HCT116 (cell line): ENCODE measurements around the gene LY9. TPM values are rescaled to one million over a fixed set of nuclear protein-coding genes. Genes with fewer than 3 reads are reported as not detected.

Experiments
- ATAC-seq: fragments of 200-7000 bp; cut with Tn5 transposase; 2 replicates; pipeline ENCODE4 v1.9.1; 2020; ENCODE audit warnings: mild to moderate bottlenecking, moderate library complexity
- BruUV-seq: library from RNA; stranded (reverse); fragments of 400-500 nt; replicated peaks from 2 replicates; lab custom pipeline; 2021; lab: Mats Ljungman, UMichigan
- CTCF ChIA-PET: fragments of 300-600 bp; sonication (Branson Sonifier 250); formaldehyde crosslinking; loops from one replicate; lab custom pipeline; 2021; ENCODE audit warnings: antibody characterized with exemption; lab: Charles Lee
- POLR2A ChIA-PET: fragments of 300-600, 350-600 bp; sonication (Branson Sonifier 250); formaldehyde crosslinking; loops from one replicate; lab custom pipeline; 2021; ENCODE audit warnings: antibody characterized with exemption; lab: Charles Lee
- RAD21 ChIA-PET, 2 experiments: fragments of 300-600 bp; sonication (Branson Sonifier 250); formaldehyde crosslinking; loops; one replicate each; lab custom pipeline; 2023; ENCODE audit warnings: low total read pairs in 2 of 2; ENCODE audit not compliant: uncharacterized antibody in 2 of 2, unreplicated experiment in 2 of 2, low non-redundant PET in 1 of 2; lab: Charles Lee
- DNase-seq: peaks from one replicate; pipeline ENCODE4 v3.0.0-alpha.2; 2010; ENCODE audit warnings: low read depth, low spot score
- H2AFZ ChIP-seq: fragments of 200-600 bp; shearing (Covaris generic), sonication (generic); 2 replicates; pipeline ENCODE4 v1.6.1; 2017; ENCODE audit warnings: low read depth, mixed run types, mixed read lengths, antibody characterized with exemption, low read length; ENCODE audit not compliant: poor library complexity, severe bottlenecking
- H3K27ac ChIP-seq: 2 replicates; pipeline ENCODE4 v1.5.1; 2012; ENCODE audit warnings: low read depth, low read length
- H3K27me3 ChIP-seq: fragments of 200-600 bp; sonication (generic); 2 replicates; pipeline ENCODE4 v1.6.1; 2016; ENCODE audit warnings: mixed run types, low read length, mixed read lengths; ENCODE audit not compliant: insufficient read depth
- H3K36me3 ChIP-seq, 2 experiments: fragments of 200-500 bp in 1 of 2; fragments of 200-600 bp in 1 of 2; sonication (Bioruptor generic) in 1 of 2; sonication (generic) in 1 of 2; 2 replicates each; pipeline versions ENCODE4 v1.5.1 to v1.6.1; 2014 to 2016; ENCODE audit warnings: low read length in 2 of 2, inconsistent platforms in 1 of 2, mixed read lengths in 1 of 2, mixed run types in 1 of 2; ENCODE audit not compliant: insufficient read depth in 2 of 2, control insufficient read depth in 1 of 2
- H3K4me1 ChIP-seq, 2 experiments: fragments of 200-600 bp in 1 of 2; sonication (generic) in 1 of 2; 2 replicates each; pipeline versions ENCODE4 v1.5.1 to v1.6.1; 2012 to 2017; ENCODE audit warnings: low read length in 2 of 2, inconsistent platforms in 1 of 2, mild to moderate bottlenecking in 1 of 2, mixed read lengths in 1 of 2, mixed run types in 1 of 2, moderate library complexity in 1 of 2; ENCODE audit not compliant: insufficient read depth in 2 of 2, control insufficient read depth in 1 of 2
- H3K4me2 ChIP-seq: fragments of 200-600 bp; sonication (generic); 2 replicates; pipeline ENCODE4 v1.6.1; 2017; ENCODE audit warnings: mixed run types, low read length, mixed read lengths
- H3K4me3 ChIP-seq, 2 experiments: fragments of 200-600 bp in 1 of 2; sonication (generic) in 1 of 2; replicated peaks in 1 of 2; 2 replicates each; pipeline ENCODE4 v1.5.1; 2011 to 2016; ENCODE audit warnings: low read length in 2 of 2, control low read depth in 1 of 2, low read depth in 1 of 2, mild to moderate bottlenecking in 1 of 2, mixed read lengths in 1 of 2, mixed run types in 1 of 2
- H3K79me2 ChIP-seq: fragments of 200-600 bp; sonication (generic); 2 replicates; pipeline ENCODE4 v1.6.1; 2017; ENCODE audit warnings: mild to moderate bottlenecking, mixed run types, low read length, moderate library complexity, mixed read lengths; ENCODE audit not compliant: insufficient read depth
- H3K9ac ChIP-seq: fragments of 200-600 bp; sonication (generic); 2 replicates; pipeline ENCODE4 v1.6.1; 2016; ENCODE audit warnings: low read length, mixed read lengths
- H3K9me2 ChIP-seq: fragments of 200-600 bp; sonication (generic), shearing (Covaris generic); 2 replicates; pipeline ENCODE4 v1.6.1; 2017; ENCODE audit warnings: mixed run types, mild to moderate bottlenecking, moderate library complexity; ENCODE audit not compliant: insufficient read depth
- H3K9me3 ChIP-seq, 2 experiments: fragments of 200-500 bp in 1 of 2; fragments of 200-600 bp in 1 of 2; sonication (Bioruptor generic) in 1 of 2; sonication (generic) in 1 of 2; 2 replicates each; pipeline ENCODE4 v1.6.1; 2014 to 2017; ENCODE audit warnings: low read length in 2 of 2, mixed read lengths in 2 of 2, inconsistent platforms in 1 of 2, low read depth in 1 of 2, mild to moderate bottlenecking in 1 of 2, mixed run types in 1 of 2, moderate library complexity in 1 of 2; ENCODE audit not compliant: control insufficient read depth in 1 of 2, insufficient read depth in 1 of 2
- H4K20me1 ChIP-seq: fragments of 200-600 bp; sonication (generic), shearing (Covaris generic); 2 replicates; pipeline ENCODE4 v1.6.1; 2017; ENCODE audit warnings: mixed run types, mild to moderate bottlenecking, moderate library complexity; ENCODE audit not compliant: insufficient read depth
- ATF3 ChIP-seq: IDR thresholded peaks from 2 replicates; pipeline ENCODE4 v1.6.1; 2012
- CBX3 ChIP-seq: IDR thresholded peaks from 2 replicates; pipeline ENCODE4 v1.6.1; 2012; ENCODE audit warnings: low read depth
- CEBPB ChIP-seq: IDR thresholded peaks from 2 replicates; pipeline ENCODE4 v1.6.1; 2012; ENCODE audit warnings: low read depth
- CTCF ChIP-seq, 3 experiments: fragments of 200-600 bp in 1 of 3; sonication (generic) in 1 of 3; IDR thresholded peaks in 2 of 3; conservative IDR thresholded peaks in 1 of 3; 2 replicates each; pipeline ENCODE4 v1.5.1; 2012 to 2017; ENCODE audit warnings: low read depth in 2 of 3, low read length in 2 of 3, antibody characterized with exemption in 1 of 3, borderline replicate concordance in 1 of 3, control low read depth in 1 of 3, mild to moderate bottlenecking in 1 of 3, mixed read lengths in 1 of 3, mixed run types in 1 of 3, moderate library complexity in 1 of 3; ENCODE audit not compliant: insufficient read depth in 1 of 3
- EGR1 ChIP-seq: IDR thresholded peaks from 2 replicates; pipeline ENCODE4 v1.6.1; 2012; ENCODE audit warnings: low read depth
- ELF1 ChIP-seq: IDR thresholded peaks from 2 replicates; pipeline ENCODE4 v1.6.1; 2012; ENCODE audit warnings: low read depth, borderline replicate concordance
- EZH2 ChIP-seq: fragments of 200-600 bp; sonication (generic); IDR thresholded peaks from 2 replicates; pipeline ENCODE4 v1.6.1; 2017; ENCODE audit warnings: antibody characterized with exemption, mixed run types
- EZH2phosphoT487 ChIP-seq: fragments of 200-600 bp; IDR thresholded peaks from 2 replicates; pipeline ENCODE4 v1.6.1; 2018; ENCODE audit warnings: antibody characterized with exemption, borderline replicate concordance
- FOSL1 ChIP-seq: IDR thresholded peaks from 2 replicates; pipeline ENCODE4 v1.6.1; 2012; ENCODE audit warnings: low read depth
- JUND ChIP-seq: IDR thresholded peaks from 2 replicates; pipeline ENCODE4 v1.6.1; 2012
- MAX ChIP-seq: IDR thresholded peaks from 2 replicates; pipeline ENCODE4 v1.6.1; 2012
- SIN3A ChIP-seq: IDR thresholded peaks from 2 replicates; pipeline ENCODE4 v1.6.1; 2012; ENCODE audit warnings: low read depth
- SRF ChIP-seq: IDR thresholded peaks from 2 replicates; pipeline ENCODE4 v1.6.1; 2012; ENCODE audit warnings: low read depth
- TCF7L2 ChIP-seq: IDR thresholded peaks from 2 replicates; pipeline ENCODE4 v1.7.0; 2011; ENCODE audit warnings: borderline replicate concordance, inconsistent platforms; ENCODE audit not compliant: insufficient read depth, insufficient read length; ENCODE audit errors: extremely low read depth
- YY1 ChIP-seq: IDR thresholded peaks from 2 replicates; pipeline ENCODE4 v1.6.1; 2011; ENCODE audit warnings: low read length, low read depth, moderate library complexity, mild to moderate bottlenecking; ENCODE audit not compliant: insufficient replicate concordance; ENCODE audit errors: extremely low read depth
- ZBTB33 ChIP-seq: IDR thresholded peaks from 2 replicates; pipeline ENCODE4 v1.6.1; 2011; ENCODE audit warnings: mild to moderate bottlenecking, low read length, moderate library complexity; ENCODE audit not compliant: insufficient replicate concordance; ENCODE audit errors: extremely low read depth
- ZFX ChIP-seq: fragments of 450-650 bp; IDR thresholded peaks from 2 replicates; pipeline ENCODE4 v1.6.1; 2017
- ZNF274 ChIP-seq: fragments of 200-500 bp; sonication (Bioruptor generic); IDR thresholded peaks from 2 replicates; pipeline ENCODE4 v1.6.1; 2014; ENCODE audit warnings: mild to moderate bottlenecking, low read depth, low read length, inconsistent platforms
- intact Hi-C: fragments of 100-400 bp; cut with micrococcal nuclease; formaldehyde crosslinking; loops from 2 replicates; pipeline ENCODE4 v1.10.0; 2022
- total RNA-seq: library from RNA; stranded (reverse); gene quantifications from one replicate; pipeline ENCODE4 v1.2.1, GENCODE V29; 2021; ENCODE audit not compliant: unreplicated experiment

Gene LY9
- total RNA-seq, 1 experiment from 2014 or later = 0.22 TPM

- no peak overlapping the region for H3K4me2 ChIP-seq
- H3K36me3 ChIP-seq = no peaks in the 10 kb centered on the region
- H3K27me3 ChIP-seq = no peaks in the 10 kb centered on the region
- ChIA-PET POLR2A (interaction anchor here (1.4 kb wide), 1 partner anchor 10 kb away, joined by 6 read pairs; no protein-coding TSS in a partner anchor), RAD21 (no interaction called here), CTCF (interaction anchor here (0.7 to 3.7 kb wide), 13 partner anchors 9 to 596 kb away, joined by 3 to 29 read pairs (median 4); no protein-coding TSS in a partner anchor)
- no peaks in the 10 kb centered on the region for H3K4me1 ChIP-seq
- DNase-seq (no peak), ATAC-seq (peak; percentile 60)
- H2AFZ ChIP-seq = no peak overlapping the region
- intact Hi-C loops = loop anchor here (2.0 kb wide), 1 partner anchor 61 kb away; no protein-coding TSS in a partner anchor
- TF ChIP-seq MAX (no peak), SRF (no peak), ZNF274 (no peak), EGR1 (no peak), TCF7L2 (no peak), ELF1 (no peak), ATF3 (no peak), ZFX (no peak), YY1 (no peak), CBX3 (no peak), EZH2phosphoT487 (no peak), EZH2 (no peak), FOSL1 (no peak), ZBTB33 (no peak), JUND (no peak), CTCF (IDR thresholded peaks at IDR 0.05 in 2 of 3, conservative IDR thresholded peaks at IDR 0.05 in 1 of 3; ENCODE audit: borderline replicate concordance in 1 of 3, insufficient read depth in 1 of 3, low read depth in 2 of 3, low read length in 2 of 3) (no peak), CEBPB (no peak), SIN3A (no peak)
- no peaks in the 10 kb centered on the region for H3K9me3 ChIP-seq
- no peak overlapping the region for H3K27ac ChIP-seq
- H3K9ac ChIP-seq = no peak overlapping the region
- H3K4me3 ChIP-seq = no peak overlapping the region
- BruUV-seq = no TSS peak
- no peaks in the 10 kb centered on the region for H3K79me2 ChIP-seq
- H4K20me1 ChIP-seq = no peaks in the 10 kb centered on the region
- no peaks in the 10 kb centered on the region for H3K9me2 ChIP-seq
Measured at GRCh38 chr1:160767395-160768294, 28.3 kb upstream of the LY9 start.
